K562 (cell line): Measurements from ENCODE around the gene PYGB. TPM values are rescaled to one million over a fixed set of nuclear protein-coding genes. Genes with fewer than 3 reads are reported as not detected.

Experiments
- ATAC-seq: fragments of 200-7000 bp; cut with Tn5 transposase; 3 replicates; pipeline ENCODE4 v1.9.1; 2020; ENCODE audit warnings: moderate library complexity
- BruUV-seq: library from RNA; stranded (reverse); fragments of 400-500 nt; replicated peaks from 2 replicates; lab custom pipeline; 2021; lab: Mats Ljungman, UMichigan
- CTCF ChIA-PET: fragments of 300-600 bp; formaldehyde crosslinking; extraction: SDS; loops from one replicate; lab custom pipeline; 2021; ENCODE audit warnings: low intra/inter-chr PET ratio; lab: Yijun Ruan, JAX
- POLR2A ChIA-PET: fragments of 300-600, 350-650 bp; sonication (Branson Sonifier 250); formaldehyde crosslinking; extraction: SDS; loops from one replicate; lab custom pipeline; 2021; ENCODE audit warnings: antibody characterized with exemption, inconsistent platforms; lab: Yijun Ruan, JAX
- DNase-seq, 4 experiments: peaks; one replicate each; pipeline versions ENCODE4 v3.0.0 to v3.0.0-alpha.2; 2011 to 2018; ENCODE audit warnings: low spot score in 3 of 4, mixed read lengths in 3 of 4; ENCODE audit errors: extremely low read depth in 1 of 4
- FAIRE-seq: peaks from 2 replicates; lab custom pipeline; 2011; peaks lifted over from hg19 to GRCh38; lab: Jason Lieb, UNC
- H2AFZ ChIP-seq: 2 replicates; pipeline ENCODE4 v1.6.0; 2011; ENCODE audit warnings: low read depth, low read length, control low read depth, inconsistent platforms
- H3K27ac ChIP-seq: fragments of 200-600 bp; 3 replicates; pipeline ENCODE4 v1.8.0; 2011; ENCODE audit warnings: low read depth, mild to moderate bottlenecking, control low read depth, inconsistent platforms, low read length, moderate library complexity, mixed read lengths; ENCODE audit errors: extremely low read depth
- H3K27me3 ChIP-seq, 2 experiments: fragments of 300-600 bp in 1 of 2; 2 replicates in 1 of 2; 3 replicates in 1 of 2; pipeline versions ENCODE4 v1.6.0 to v1.8.0; 2011; ENCODE audit warnings: inconsistent platforms in 2 of 2, low read length in 2 of 2, mild to moderate bottlenecking in 1 of 2, mixed read lengths in 1 of 2, moderate library complexity in 1 of 2; ENCODE audit not compliant: control insufficient read depth in 2 of 2, insufficient read depth in 2 of 2
- H3K36me3 ChIP-seq: fragments of 300-600 bp; 3 replicates; pipeline ENCODE4 v1.8.0; 2011; ENCODE audit warnings: mild to moderate bottlenecking, low read length, inconsistent platforms; ENCODE audit not compliant: control insufficient read depth, insufficient read depth
- H3K4me1 ChIP-seq, 2 experiments: fragments of 200-600 bp in 1 of 2; replicated peaks in 1 of 2; 2 replicates in 1 of 2; 3 replicates in 1 of 2; pipeline versions ENCODE4 v1.5.1 to v1.8.0; 2011; ENCODE audit warnings: inconsistent platforms in 2 of 2, low read length in 2 of 2, mild to moderate bottlenecking in 1 of 2, mixed read lengths in 1 of 2, moderate library complexity in 1 of 2; ENCODE audit not compliant: control insufficient read depth in 2 of 2, insufficient read depth in 2 of 2
- H3K4me2 ChIP-seq: 2 replicates; pipeline ENCODE4 v1.6.1; 2011; ENCODE audit warnings: low read length, control low read depth, inconsistent platforms, mixed read lengths; ENCODE audit not compliant: insufficient read depth
- H3K4me3 ChIP-seq: fragments of 200-600 bp; sonication (generic), shearing (Covaris generic); 2 replicates; pipeline ENCODE4 v1.5.1; 2016; ENCODE audit warnings: control low read depth, inconsistent platforms
- H3K79me2 ChIP-seq: fragments of 200-600 bp; 3 replicates; pipeline ENCODE4 v1.8.0; 2011; ENCODE audit warnings: low read length, inconsistent platforms; ENCODE audit not compliant: control insufficient read depth, insufficient read depth
- H3K9ac ChIP-seq, 2 experiments: 2 replicates each; pipeline versions ENCODE4 v1.6.0 to v1.6.1; 2011; ENCODE audit warnings: low read depth in 2 of 2, low read length in 2 of 2, control low read depth in 1 of 2, inconsistent platforms in 1 of 2, mild to moderate bottlenecking in 1 of 2, mixed read lengths in 1 of 2; ENCODE audit not compliant: insufficient read depth in 1 of 2
- H3K9me1 ChIP-seq: one replicate; pipeline ENCODE4 v1.6.0; 2011; ENCODE audit warnings: inconsistent platforms, mild to moderate bottlenecking, low read length, moderate library complexity; ENCODE audit not compliant: control insufficient read depth, insufficient read depth
- H3K9me3 ChIP-seq: replicated peaks from 2 replicates; pipeline ENCODE4 v1.5.1; 2011; ENCODE audit warnings: low read depth, low read length, inconsistent platforms; ENCODE audit not compliant: control insufficient read depth, insufficient read depth
- H4K20me1 ChIP-seq: replicated peaks from 2 replicates; pipeline ENCODE4 v1.6.1; 2011; ENCODE audit warnings: low read length, inconsistent platforms, mixed read lengths; ENCODE audit not compliant: control insufficient read depth, insufficient read depth
- CHD1 ChIP-seq: fragments of 200-600 bp; sonication (generic); IDR thresholded peaks from one replicate; pipeline ENCODE4 v1.6.1; 2012; ENCODE audit warnings: mild to moderate bottlenecking, moderate library complexity, low read length, inconsistent platforms
- CREB3 ChIP-seq: fragments of 450-650 bp; conservative IDR thresholded peaks from 2 replicates; pipeline ENCODE4 v1.6.1; 2016; ENCODE audit warnings: missing genetic modification characterization, low read depth, mild to moderate bottlenecking, missing compliant biosample characterization, moderate library complexity
- ETV1 ChIP-seq: fragments of 450-650 bp; conservative IDR thresholded peaks from 2 replicates; pipeline ENCODE4 v1.6.1; 2016; ENCODE audit warnings: missing genetic modification characterization, control low read depth, low read depth, missing compliant biosample characterization
- HES1 ChIP-seq: fragments of 450-650 bp; IDR thresholded peaks from 2 replicates; pipeline ENCODE4 v1.6.1; 2016; ENCODE audit warnings: low read depth, mild to moderate bottlenecking, moderate library complexity
- KAT2B ChIP-seq: IDR thresholded peaks from one replicate; pipeline ENCODE4 v1.6.1; 2012; ENCODE audit warnings: low read depth, mild to moderate bottlenecking, control low read depth, inconsistent platforms, low read length, moderate library complexity
- PTBP1 ChIP-seq: fragments of 200-400 bp; formaldehyde crosslinking; IDR thresholded peaks from 2 replicates; pipeline ENCODE4 v1.6.1; 2017; ENCODE audit warnings: low read depth, low read length
- SMAD1 ChIP-seq: fragments of 150-350 bp; IDR thresholded peaks from 2 replicates; pipeline ENCODE4 v1.6.1; 2014; ENCODE audit warnings: low read length, low read depth; ENCODE audit not compliant: partially characterized antibody
- SRSF3 ChIP-seq: fragments of 200-400 bp; formaldehyde crosslinking; IDR thresholded peaks from 2 replicates; pipeline ENCODE4 v1.6.1; 2016; ENCODE audit warnings: mild to moderate bottlenecking, low read length, moderate library complexity; ENCODE audit not compliant: insufficient read depth
- ZBTB1 ChIP-seq: sonication (generic); formaldehyde crosslinking; IDR thresholded peaks from 2 replicates; pipeline ENCODE4 v1.8.1; 2023; ENCODE audit warnings: missing genetic modification reagents, low read depth, mild to moderate bottlenecking, borderline replicate concordance
- ZNF274 ChIP-seq: IDR thresholded peaks from 2 replicates; pipeline ENCODE4 v1.6.1; 2011; ENCODE audit warnings: low read depth, mild to moderate bottlenecking, low read length, moderate library complexity, borderline replicate concordance
- ZNF551 ChIP-seq: fragments of 250-450 bp; sonication (Bioruptor Pico); IDR thresholded peaks from 2 replicates; pipeline ENCODE4 v1.5.0; 2021; ENCODE audit warnings: mild to moderate bottlenecking, moderate library complexity
- ZNF699 ChIP-seq: fragments of 250-450 bp; sonication (Bioruptor Pico); IDR thresholded peaks from 2 replicates; pipeline ENCODE4 v1.8.0; 2021; ENCODE audit warnings: mild to moderate bottlenecking, moderate library complexity; ENCODE audit not compliant: insufficient replicate concordance
- ZNF707 ChIP-seq: fragments of 250-450 bp; sonication (Bioruptor Pico); conservative IDR thresholded peaks from 2 replicates; pipeline ENCODE4 v1.8.0; 2022; ENCODE audit warnings: inconsistent platforms, mild to moderate bottlenecking, moderate library complexity
- whole genome bisulfite sequencing: fragments of 100-300 bp; shearing (Covaris generic); methylation state at CpG from one replicate; pipeline ENCODE4 v1.1.6; 2016; ENCODE audit warnings: low coverage, mixed read lengths; ENCODE audit not compliant: insufficient coverage; ENCODE audit errors: missing lambda C conversion rate; 5-methylcytosine and 5-hydroxymethylcytosine counted together
- in situ Hi-C: fragments of 300-500 bp; cut with MboI; formaldehyde crosslinking; loops from 4 replicates; pipeline ENCODE4 v1.15.0; 2018; ENCODE audit warnings: inconsistent platforms, mixed read lengths
- intact Hi-C: fragments of 100-400 bp; cut with micrococcal nuclease; formaldehyde crosslinking; loops from 2 replicates; pipeline ENCODE4 v1.14.2; 2022
- polyA plus RNA-seq, 8 experiments: library from polyadenylated mRNA; depleted of rRNA in 4 of 8; stranded (reverse) in 5 of 8; unstranded in 3 of 8; fragments of >200 nt; fragmentation: Nextera tagmentation in 2 of 8; fragmentation: Illumina TruSeq in 1 of 8; extraction: Ambion mirVana in 2 of 8; extraction: Trizol in 1 of 8; gene quantifications; 2 replicates each; pipeline versions ENCODE4 v1.2.1 to v1.2.3, GENCODE V29; 2011 to 2014; ENCODE audit warnings: inconsistent platforms in 1 of 8, missing spikeins in 1 of 8
- total RNA-seq, 7 experiments: library from RNA; depleted of rRNA in 6 of 7; stranded (reverse); fragments of >200 nt in 6 of 7; fragmentation: Illumina TruSeq in 2 of 7; extraction: Trizol in 2 of 7; gene quantifications; 2 replicates each; pipeline versions ENCODE4 v1.2.1 to v1.2.3, GENCODE V29; 2011 to 2021; ENCODE audit warnings: low replicate concordance in 1 of 7
- TF ChIP-seq, protein P1 (sequence below): fragments of 450-650 bp; IDR thresholded peaks from 2 replicates; pipeline ENCODE4 v1.6.1; 2017; ENCODE audit warnings: mild to moderate bottlenecking, moderate library complexity
- TF ChIP-seq, protein P2 (sequence below): fragments of 450-650 bp; IDR thresholded peaks from 2 replicates; pipeline ENCODE4 v1.6.1; 2016
- TF ChIP-seq, protein P3 (sequence below): fragments of 450-650 bp; IDR thresholded peaks from 2 replicates; pipeline ENCODE4 v1.6.1; 2016; ENCODE audit warnings: missing biosample characterization, missing genetic modification characterization

The PYGB gene
- total and polyA plus RNA-seq, 9 of the 15 experiments (the other 6 are each of a cell fraction or from before 2014, with no cell fraction given), result 0.34 to 18.0 (median 9.8) TPM

DNA sequence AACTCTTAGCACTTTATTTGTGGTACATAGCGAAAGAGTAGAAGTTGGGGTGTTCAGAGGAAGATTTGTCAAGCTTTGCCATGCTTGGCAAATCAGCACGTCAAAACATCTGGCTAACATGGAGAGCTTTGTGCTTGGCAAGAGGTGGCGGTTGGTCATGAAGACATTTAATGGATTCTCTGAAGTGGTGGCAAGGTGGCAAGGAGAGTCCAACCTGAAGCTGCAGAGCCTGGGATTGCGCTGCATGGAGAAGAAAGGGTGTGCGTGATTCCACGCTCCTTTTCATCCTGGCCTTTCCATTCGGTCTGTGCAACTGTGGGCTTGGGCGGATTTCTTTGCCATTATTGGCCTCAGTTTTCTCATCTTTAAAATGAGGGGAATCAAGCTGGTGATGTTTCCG is 3.1 kb downstream of the PYGB start:
- CTCF ChIA-PET, result no interaction called here
- H3K27me3 ChIP-seq, result no peaks in the 10 kb centered on the region
- BruUV-seq, result no TSS peak
- TF ChIP-seq PTBP1 (no peak), KAT2B (no peak), ZNF699 (CRISPR knock-in tag) (no peak), ZNF551 (CRISPR knock-in tag) (no peak), ETV1 (tag) (no peak), CHD1 (no peak), ZNF707 (CRISPR knock-in tag) (no peak), ZBTB1 (CRISPR knock-in tag) (no peak), SMAD1 (no peak), SRSF3 (no peak), HES1 (no peak), ZNF274 (no peak), CREB3 (tag) (no peak)
- TF ChIP-seq, protein P1, sequence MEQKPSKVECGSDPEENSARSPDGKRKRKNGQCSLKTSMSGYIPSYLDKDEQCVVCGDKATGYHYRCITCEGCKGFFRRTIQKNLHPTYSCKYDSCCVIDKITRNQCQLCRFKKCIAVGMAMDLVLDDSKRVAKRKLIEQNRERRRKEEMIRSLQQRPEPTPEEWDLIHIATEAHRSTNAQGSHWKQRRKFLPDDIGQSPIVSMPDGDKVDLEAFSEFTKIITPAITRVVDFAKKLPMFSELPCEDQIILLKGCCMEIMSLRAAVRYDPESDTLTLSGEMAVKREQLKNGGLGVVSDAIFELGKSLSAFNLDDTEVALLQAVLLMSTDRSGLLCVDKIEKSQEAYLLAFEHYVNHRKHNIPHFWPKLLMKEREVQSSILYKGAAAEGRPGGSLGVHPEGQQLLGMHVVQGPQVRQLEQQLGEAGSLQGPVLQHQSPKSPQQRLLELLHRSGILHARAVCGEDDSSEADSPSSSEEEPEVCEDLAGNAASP, result no peak
- TF ChIP-seq, protein P2, sequence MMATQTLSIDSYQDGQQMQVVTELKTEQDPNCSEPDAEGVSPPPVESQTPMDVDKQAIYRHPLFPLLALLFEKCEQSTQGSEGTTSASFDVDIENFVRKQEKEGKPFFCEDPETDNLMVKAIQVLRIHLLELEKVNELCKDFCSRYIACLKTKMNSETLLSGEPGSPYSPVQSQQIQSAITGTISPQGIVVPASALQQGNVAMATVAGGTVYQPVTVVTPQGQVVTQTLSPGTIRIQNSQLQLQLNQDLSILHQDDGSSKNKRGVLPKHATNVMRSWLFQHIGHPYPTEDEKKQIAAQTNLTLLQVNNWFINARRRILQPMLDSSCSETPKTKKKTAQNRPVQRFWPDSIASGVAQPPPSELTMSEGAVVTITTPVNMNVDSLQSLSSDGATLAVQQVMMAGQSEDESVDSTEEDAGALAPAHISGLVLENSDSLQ, result no peak
- TF ChIP-seq, protein P3, sequence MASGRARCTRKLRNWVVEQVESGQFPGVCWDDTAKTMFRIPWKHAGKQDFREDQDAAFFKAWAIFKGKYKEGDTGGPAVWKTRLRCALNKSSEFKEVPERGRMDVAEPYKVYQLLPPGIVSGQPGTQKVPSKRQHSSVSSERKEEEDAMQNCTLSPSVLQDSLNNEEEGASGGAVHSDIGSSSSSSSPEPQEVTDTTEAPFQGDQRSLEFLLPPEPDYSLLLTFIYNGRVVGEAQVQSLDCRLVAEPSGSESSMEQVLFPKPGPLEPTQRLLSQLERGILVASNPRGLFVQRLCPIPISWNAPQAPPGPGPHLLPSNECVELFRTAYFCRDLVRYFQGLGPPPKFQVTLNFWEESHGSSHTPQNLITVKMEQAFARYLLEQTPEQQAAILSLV (tag), result no peak

More for the DNA sequence above, 3.1 kb downstream of the PYGB start:
- in situ Hi-C loops (no loop called here), intact Hi-C loops (no loop called here)
- peaks cover 7% of the 10 kb centered on the region; the same call in 1 of the 3 replicates for H3K36me3 ChIP-seq
- DNase-seq (no peak), ATAC-seq (no peak), FAIRE-seq (no peak)
- H3K9ac ChIP-seq, result no peak overlapping the region
- H4K20me1 ChIP-seq, result no peaks in the 10 kb centered on the region
- H2AFZ ChIP-seq, result no peak overlapping the region
- peaks cover 10 to 21% of the 10 kb centered on the region in 2 experiments; a peak in 4 of 5 replicates for H3K4me1 ChIP-seq
- peaks cover 22% of the 10 kb centered on the region for H3K79me2 ChIP-seq
- H3K4me3 ChIP-seq, result no peak overlapping the region
- POLR2A ChIA-PET, result no interaction called here
- no peaks in the 10 kb centered on the region for H3K9me3 ChIP-seq
- H3K4me2 ChIP-seq, result no peak overlapping the region
- no peak overlapping the region for H3K27ac ChIP-seq
- WGBS, result 89% methylated on average over 9 of the region's 9 CpGs
- no peaks in the 10 kb centered on the region for H3K9me1 ChIP-seq
